Measurements from ENCODE around the gene PLXNB2.

Gene PLXNB2

GRCh38 chr22:50302041-50302541 lies 5.4 kb downstream of the PLXNB2 start (continued):
- TF ChIP-seq TSHZ1 (tag by site-specific recombination; IDR thresholded peaks at IDR 0.05; ENCODE audit: borderline replicate concordance) (no peak), ZNF629 (tag by site-specific recombination; IDR thresholded peaks at IDR 0.05) (no peak), ZNF768 (tag by site-specific recombination; IDR thresholded peaks at IDR 0.05) (no peak)

GRCh38 chr22:50301581-50301991 lies 5.9 kb downstream of the PLXNB2 start:
- POLR2A ChIA-PET, result interaction anchor here (1.0 to 1.7 kb wide), 2 partner anchors 8 to 13 kb away, joined by 3 to 6 read pairs; no protein-coding TSS in a partner anchor
- Histone ChIP-seq H3K9me3 (ENCODE audit: control insufficient read depth, insufficient read depth, low read depth, low read length) (no peaks in the 10 kb centered on the region), H3K4me1 (ENCODE audit: control insufficient read depth, insufficient read depth, low read length) (peaks cover 21% of the 10 kb centered on the region), H3K27ac (ENCODE audit: extremely low read depth, low read depth, low read length) (no peak overlapping the region), H3K36me3 (ENCODE audit: control insufficient read depth in 2 of 2, insufficient read depth in 1 of 2, low read length in 2 of 2) (peaks cover 0 to 40% of the 10 kb centered on the region in 2 experiments; a peak in 1 of 3 replicates), H3K4me3 (ENCODE audit: low read depth, low read length) (no peak overlapping the region)
- TF ChIP-seq PATZ1 (tag by site-specific recombination; IDR thresholded peaks at IDR 0.05) (0 out of 2 replicates have a peak, but pooled peaks have one; percentile 10), ZNF221 (tag by site-specific recombination; IDR thresholded peaks at IDR 0.05; ENCODE audit: borderline replicate concordance) (no peak), TRIM28 (IDR thresholded peaks at IDR 0.05; ENCODE audit: borderline replicate concordance, low read length) (no peak), ZBTB8A (tag by site-specific recombination; IDR thresholded peaks at IDR 0.05) (peak; percentile 19; the same call in 1 of the 2 replicates), WT1 (tag by site-specific recombination; IDR thresholded peaks at IDR 0.05) (no peak), KLF8 (tag by site-specific recombination; IDR thresholded peaks at IDR 0.05) (peak; percentile 22; the same call in 1 of the 2 replicates), EGR2 (tag by site-specific recombination; IDR thresholded peaks at IDR 0.05; ENCODE audit: low read depth) (peak; percentile 64), ZNF747 (tag by site-specific recombination; IDR thresholded peaks at IDR 0.05) (no peak), ZFHX2 (tag by site-specific recombination; conservative IDR thresholded peaks at IDR 0.05) (peak; percentile 82), SP7 (tag by site-specific recombination; IDR thresholded peaks at IDR 0.05) (peak; percentile 87)
- CTCF ChIA-PET, result interaction anchor here (1.1 to 1.7 kb wide), 2 partner anchors 26 to 27 kb away, joined by 3 to 5 read pairs; no protein-coding TSS in a partner anchor

- CTCF ChIA-PET, result interaction anchor here (0.6 kb wide), 1 partner anchor 50 kb away, joined by 5 read pairs; no protein-coding TSS in a partner anchor
- POLR2A ChIA-PET, result no interaction called here
- Histone ChIP-seq H3K4me1 (ENCODE audit: control insufficient read depth, insufficient read depth, low read length) (peaks cover 19% of the 10 kb centered on the region), H3K27ac (ENCODE audit: extremely low read depth, low read depth, low read length) (0 out of 2 replicates have a peak overlapping the region, but pooled peaks have one; percentile 2), H3K36me3 (ENCODE audit: control insufficient read depth in 2 of 2, insufficient read depth in 1 of 2, low read length in 2 of 2) (peaks cover 0 to 40% of the 10 kb centered on the region in 2 experiments; a peak in 2 of 3 replicates), H3K4me3 (ENCODE audit: low read depth, low read length) (no peak overlapping the region), H3K9me3 (ENCODE audit: control insufficient read depth, insufficient read depth, low read depth, low read length) (no peaks in the 10 kb centered on the region)
- TF ChIP-seq ZNF571 (tag by site-specific recombination; IDR thresholded peaks at IDR 0.05) (no peak), ZNF777 (tag by site-specific recombination; IDR thresholded peaks at IDR 0.05; ENCODE audit: borderline replicate concordance) (no peak), ZNF76 (tag by site-specific recombination; IDR thresholded peaks at IDR 0.05; ENCODE audit: borderline replicate concordance, low read depth) (no peak), ZFHX2 (tag by site-specific recombination; conservative IDR thresholded peaks at IDR 0.05) (peak; percentile 60), KLF8 (tag by site-specific recombination; IDR thresholded peaks at IDR 0.05) (no peak; the same call in 1 of the 2 replicates), ZNF513 (tag by site-specific recombination; IDR thresholded peaks at IDR 0.05) (no peak), MYNN (tag by site-specific recombination; IDR thresholded peaks at IDR 0.05; ENCODE audit: borderline replicate concordance) (no peak), ZNF18 (tag by site-specific recombination; IDR thresholded peaks at IDR 0.05) (no peak), EGR2 (tag by site-specific recombination; IDR thresholded peaks at IDR 0.05; ENCODE audit: low read depth) (peak; percentile 32; the same call in 1 of the 2 replicates), ZNF311 (tag by site-specific recombination; IDR thresholded peaks at IDR 0.05; ENCODE audit: borderline replicate concordance) (no peak), ZNF214 (tag by site-specific recombination; IDR thresholded peaks at IDR 0.05; ENCODE audit: borderline replicate concordance) (no peak), ZNF221 (tag by site-specific recombination; IDR thresholded peaks at IDR 0.05; ENCODE audit: borderline replicate concordance) (no peak), SP3 (tag by site-specific recombination; IDR thresholded peaks at IDR 0.05) (no peak)
Observed at GRCh38 chr22:50300620-50301257, 6.7 kb downstream of the PLXNB2 start.

Measured in HEK293 (cell line).